T-helper 2 cell treated with Interferon-gamma antibody and Interleukin-4, amounts not matched to agents 5 μg/mL and 100 μg/mL, for 36 hours (primary cell): ENCODE data around the gene CEP126.

Experiments used
- DNase-seq: peaks from one replicate; pipeline ENCODE4 v3.0.0; 2021; ENCODE audit warnings: low spot score
- H3K27ac Mint-ChIP-seq: one replicate; pipeline ENCODE4 v1.8.0; 2021; ENCODE audit warnings: mild to moderate bottlenecking, mixed read lengths
- H3K27me3 Mint-ChIP-seq: one replicate; pipeline ENCODE4 v1.8.0; 2021; ENCODE audit warnings: low read depth, mixed read lengths
- H3K36me3 Mint-ChIP-seq: one replicate; pipeline ENCODE4 v1.8.0; 2021; ENCODE audit warnings: low read depth, mixed read lengths
- H3K4me1 Mint-ChIP-seq: one replicate; pipeline ENCODE4 v1.8.0; 2021; ENCODE audit warnings: low read depth, mixed read lengths
- H3K4me3 Mint-ChIP-seq: one replicate; pipeline ENCODE4 v1.8.0; 2022; ENCODE audit warnings: mild to moderate bottlenecking, moderate library complexity, mixed read lengths
- H3K9me3 Mint-ChIP-seq: one replicate; pipeline ENCODE4 v1.8.0; 2021; ENCODE audit warnings: mixed read lengths

The CEP126 gene

GRCh38 chr11:102007567-102008437 is 93.0 kb downstream of the CEP126 start:
- no peaks in the 10 kb centered on the region for H3K9me3 Mint-ChIP-seq
- DNase-seq, result no peak
- no peak overlapping the region for H3K4me3 Mint-ChIP-seq
- no peaks in the 10 kb centered on the region for H3K36me3 Mint-ChIP-seq
- no peak overlapping the region for H3K27ac Mint-ChIP-seq
- peaks cover 6% of the 10 kb centered on the region for H3K4me1 Mint-ChIP-seq
- peaks cover 11% of the 10 kb centered on the region for H3K27me3 Mint-ChIP-seq

- Mint-ChIP-seq H3K4me3 (no peak overlapping the region), H3K9me3 (no peaks in the 10 kb centered on the region), H3K4me1 (peaks cover 8% of the 10 kb centered on the region), H3K36me3 (no peaks in the 10 kb centered on the region), H3K27ac (no peak overlapping the region), H3K27me3 (peaks cover 15% of the 10 kb centered on the region)
- no peak for DNase-seq
Observed at GRCh38 chr11:102010776-102011494, 96.1 kb downstream of the CEP126 start.

DNA sequence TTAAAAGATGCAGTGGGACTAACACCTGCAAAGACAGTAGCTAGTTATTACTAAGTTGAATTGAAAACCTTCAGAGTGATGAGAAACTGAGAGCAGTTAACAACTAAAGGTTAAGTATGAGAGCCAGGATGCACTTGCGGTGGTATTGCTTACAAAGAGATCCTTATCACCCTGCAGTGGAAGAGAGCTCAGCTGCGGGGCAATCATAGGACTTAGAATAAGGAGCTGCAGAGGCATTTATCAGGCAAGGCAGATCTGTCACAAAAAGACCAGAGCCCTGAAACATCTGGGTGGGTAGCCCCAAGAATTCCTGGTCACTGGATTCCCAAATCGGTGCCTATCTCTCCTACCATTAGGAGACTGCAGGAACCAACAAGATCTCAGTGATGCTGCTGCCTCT is 98.1 kb downstream of the CEP126 start:
- peaks cover 15% of the 10 kb centered on the region for H3K27me3 Mint-ChIP-seq
- H3K4me1 Mint-ChIP-seq, result peaks cover 8% of the 10 kb centered on the region
- H3K36me3 Mint-ChIP-seq, result no peaks in the 10 kb centered on the region

GRCh38 chr11:102014756-102015155 is 99.9 kb downstream of the CEP126 start:
- Mint-ChIP-seq H3K36me3 (no peaks in the 10 kb centered on the region), H3K4me1 (peaks cover 8% of the 10 kb centered on the region), H3K4me3 (no peak overlapping the region), H3K27me3 (peaks cover 13% of the 10 kb centered on the region), H3K9me3 (no peaks in the 10 kb centered on the region), H3K27ac (no peak overlapping the region)
- DNase-seq, result no peak

More for the DNA sequence above, 98.1 kb downstream of the CEP126 start:
- Mint-ChIP-seq H3K4me3 (no peak overlapping the region), H3K27ac (no peak overlapping the region), H3K9me3 (no peaks in the 10 kb centered on the region)
- no peak for DNase-seq

DNA sequence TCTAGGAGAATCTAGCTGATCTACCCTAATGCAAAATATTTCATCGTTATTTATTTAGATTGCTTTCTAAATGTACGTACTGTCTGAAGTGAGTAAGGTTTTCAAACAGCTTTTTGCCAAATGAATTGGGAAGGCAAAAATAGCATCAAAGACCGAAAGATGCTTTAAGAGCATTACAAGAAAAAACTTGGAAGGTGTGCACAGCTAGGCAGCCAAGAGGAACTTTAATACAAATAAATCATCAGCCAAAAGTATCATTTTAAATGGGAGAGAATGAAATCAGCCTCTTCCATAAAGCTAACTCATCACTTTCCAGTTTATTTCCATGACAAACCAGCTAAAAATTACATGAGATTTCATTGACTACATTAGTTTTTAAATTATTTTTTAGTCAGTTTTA is 102.2 kb downstream of the CEP126 start:
- peaks cover 4% of the 10 kb centered on the region for H3K27me3 Mint-ChIP-seq
- H3K27ac Mint-ChIP-seq, result no peak overlapping the region
- DNase-seq, result no peak
- H3K4me3 Mint-ChIP-seq, result no peak overlapping the region
- peaks cover 8% of the 10 kb centered on the region for H3K4me1 Mint-ChIP-seq
- H3K9me3 Mint-ChIP-seq, result no peaks in the 10 kb centered on the region
- no peaks in the 10 kb centered on the region for H3K36me3 Mint-ChIP-seq

DNA sequence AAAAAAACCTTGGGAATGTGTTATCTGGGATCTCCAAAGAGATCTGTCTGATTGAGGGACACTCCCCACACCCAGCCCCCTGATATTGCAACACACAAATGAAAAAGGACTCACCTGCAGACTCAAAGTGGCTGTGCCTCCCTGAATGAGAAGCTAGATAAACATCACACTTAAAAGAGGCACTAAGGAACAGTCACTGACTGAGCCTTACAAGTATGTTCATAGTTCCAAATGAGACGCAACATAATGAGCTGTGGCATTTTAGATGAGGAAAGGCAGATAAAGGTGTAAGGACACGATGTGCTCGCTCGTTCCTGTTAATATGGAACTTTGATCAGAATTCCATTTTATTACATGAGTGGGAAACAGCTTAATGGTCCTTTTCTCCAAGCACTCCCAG is 111.4 kb downstream of the CEP126 start:
- no peak for DNase-seq
- no peaks in the 10 kb centered on the region for H3K4me1 Mint-ChIP-seq
- no peak overlapping the region for H3K4me3 Mint-ChIP-seq
- H3K36me3 Mint-ChIP-seq, result no peaks in the 10 kb centered on the region
- H3K9me3 Mint-ChIP-seq, result no peaks in the 10 kb centered on the region
- no peaks in the 10 kb centered on the region for H3K27me3 Mint-ChIP-seq
- no peak overlapping the region for H3K27ac Mint-ChIP-seq

DNA sequence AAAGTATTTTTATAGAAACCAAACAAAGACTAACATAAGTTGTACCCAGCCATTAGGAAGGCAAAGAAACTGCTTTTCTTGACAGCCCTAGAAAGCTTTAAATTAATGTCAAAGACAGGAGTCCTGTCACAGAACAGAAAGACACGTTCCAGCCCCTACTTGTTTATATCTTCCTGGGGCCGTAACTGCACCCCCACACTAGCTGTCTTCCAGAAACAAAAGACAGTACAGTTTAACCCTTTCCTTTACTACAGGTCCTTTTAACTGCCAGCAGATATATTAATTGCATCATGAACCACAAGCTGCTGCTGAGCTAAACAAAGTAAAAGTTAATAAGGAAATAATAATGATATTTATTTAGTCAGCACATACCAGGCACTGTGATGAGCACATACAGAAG is 112.1 kb downstream of the CEP126 start:
- Mint-ChIP-seq H3K4me3 (no peak overlapping the region), H3K27me3 (no peaks in the 10 kb centered on the region), H3K36me3 (no peaks in the 10 kb centered on the region), H3K4me1 (no peaks in the 10 kb centered on the region), H3K9me3 (no peaks in the 10 kb centered on the region), H3K27ac (no peak overlapping the region)
- DNase-seq, result no peak

- no peaks in the 10 kb centered on the region for H3K4me1 Mint-ChIP-seq
- no peak overlapping the region for H3K27ac Mint-ChIP-seq
- no peaks in the 10 kb centered on the region for H3K9me3 Mint-ChIP-seq
- no peaks in the 10 kb centered on the region for H3K27me3 Mint-ChIP-seq
- no peaks in the 10 kb centered on the region for H3K36me3 Mint-ChIP-seq
- no peak overlapping the region for H3K4me3 Mint-ChIP-seq
- no peak for DNase-seq
Observed at GRCh38 chr11:102036757-102037156, 121.9 kb downstream of the CEP126 start.

GRCh38 chr11:102046841-102047240 is 132.0 kb downstream of the CEP126 start:
- H3K9me3 Mint-ChIP-seq, result no peaks in the 10 kb centered on the region
- H3K4me1 Mint-ChIP-seq, result peaks cover 3% of the 10 kb centered on the region
- H3K27ac Mint-ChIP-seq, result no peak overlapping the region
- H3K4me3 Mint-ChIP-seq, result no peak overlapping the region
- H3K27me3 Mint-ChIP-seq, result peaks cover 38% of the 10 kb centered on the region
- no peaks in the 10 kb centered on the region for H3K36me3 Mint-ChIP-seq
- DNase-seq, result no peak

- H3K27me3 Mint-ChIP-seq, result peaks cover 38% of the 10 kb centered on the region
- peaks cover 3% of the 10 kb centered on the region for H3K4me1 Mint-ChIP-seq
- peak within 1 kb of the TSS; percentile 66 for H3K4me3 Mint-ChIP-seq
- no peaks in the 10 kb centered on the region for H3K36me3 Mint-ChIP-seq
- DNase-seq, result peak; percentile 7
- no peaks in the 10 kb centered on the region for H3K9me3 Mint-ChIP-seq
- H3K27ac Mint-ChIP-seq, result no peak within 1 kb of the TSS
Observed at GRCh38 chr11:102047305-102047924, 132.6 kb downstream of the CEP126 start, which contains the start of gene CFAP300. Gene CFAP300, plus strand, starts transcription at chr11:102047437. Its CDS starts 34 bp downstream, at chr11:102047471.
